ACHN (cell line): Measurements from ENCODE around the gene CLCF1.
"Not testable (repeated sequence)": the region's sequence is repeated elsewhere in the genome, so short reads cannot be mapped to it uniquely, and the experiment has no call there.

Experiments used
- DNase-seq: peaks from one replicate; pipeline ENCODE4 v3.0.0-alpha.2; 2015
- in situ Hi-C: cut with HindIII; loops from 2 replicates; pipeline ENCODE4 v1.10.0; 2017; ENCODE audit warnings: low sequenced_read_pairs, low pct_ligation_motif_present, low pct_unique_long_range_greater_than_20kb

Gene CLCF1

GRCh38 chr11:67409781-67410368 lies 36.5 kb upstream of the CLCF1 start:
- in situ Hi-C loops = no loop called here
- DNase-seq = no peak

GRCh38 chr11:67409261-67409666 lies 35.9 kb upstream of the CLCF1 start:
- no peak for DNase-seq
- in situ Hi-C loops = no loop called here

DNA sequence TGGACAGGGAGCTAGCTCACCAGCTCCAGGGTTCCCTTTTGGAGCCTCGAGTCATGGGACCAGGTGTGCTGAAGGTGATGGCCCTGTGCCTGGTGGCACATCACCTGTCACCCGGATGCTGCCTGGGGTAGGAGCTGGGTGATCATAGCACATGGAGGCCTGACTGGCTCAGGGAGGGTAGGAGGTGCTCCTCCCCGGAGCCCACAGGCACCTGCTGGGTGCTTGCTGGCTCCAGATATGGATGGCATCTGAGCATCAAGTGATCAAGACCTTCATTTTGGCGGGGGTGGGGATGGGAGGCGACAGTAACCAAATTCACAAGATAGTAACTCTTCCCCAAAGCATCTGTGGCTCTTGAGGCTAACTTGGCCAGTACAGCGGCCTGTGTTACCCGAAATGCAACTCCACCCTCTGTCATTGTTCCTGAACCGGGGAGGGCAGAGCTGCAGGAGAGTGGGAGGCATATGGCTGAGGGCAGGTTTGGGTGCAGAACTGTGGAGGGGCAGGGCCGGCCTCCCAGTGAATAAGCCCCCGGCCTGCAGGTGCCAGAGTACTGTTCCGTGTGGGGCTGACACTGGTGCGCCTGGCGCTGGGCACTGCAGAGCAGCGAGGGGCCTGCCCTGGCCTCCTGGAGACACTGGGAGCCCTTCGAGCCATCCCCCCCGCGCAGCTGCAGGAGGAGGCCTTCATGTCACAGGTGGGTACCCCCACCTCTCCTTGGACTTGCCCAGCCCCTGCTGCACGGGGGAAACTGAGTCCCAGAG lies 35.2 kb upstream of the CLCF1 start:
- in situ Hi-C loops = no loop called here
- DNase-seq = no peak

DNA sequence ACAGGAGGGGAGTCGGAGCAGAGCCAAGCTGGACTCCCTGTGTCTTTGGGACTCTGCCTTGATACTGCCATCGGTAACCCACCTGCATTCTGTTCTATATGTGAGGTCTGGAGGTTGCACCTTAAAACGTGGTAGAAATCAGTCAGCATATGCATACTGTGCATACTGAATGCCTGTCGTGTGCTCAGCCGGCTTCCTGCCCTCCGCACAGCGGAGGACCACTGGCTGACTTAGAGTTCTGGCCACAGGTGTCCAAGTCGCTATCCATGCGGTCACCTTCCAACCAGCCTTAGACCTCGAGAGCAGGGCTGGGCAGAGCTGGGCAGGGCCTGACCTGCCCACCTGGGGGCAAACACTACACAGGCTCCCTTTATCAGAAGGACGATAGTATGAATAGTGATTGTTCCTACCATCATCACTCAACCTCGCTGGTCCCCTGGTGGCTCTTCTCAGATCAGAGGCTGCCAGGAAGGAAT lies 34.3 kb upstream of the CLCF1 start:
- DNase-seq = no peak
- in situ Hi-C loops = no loop called here

DNA sequence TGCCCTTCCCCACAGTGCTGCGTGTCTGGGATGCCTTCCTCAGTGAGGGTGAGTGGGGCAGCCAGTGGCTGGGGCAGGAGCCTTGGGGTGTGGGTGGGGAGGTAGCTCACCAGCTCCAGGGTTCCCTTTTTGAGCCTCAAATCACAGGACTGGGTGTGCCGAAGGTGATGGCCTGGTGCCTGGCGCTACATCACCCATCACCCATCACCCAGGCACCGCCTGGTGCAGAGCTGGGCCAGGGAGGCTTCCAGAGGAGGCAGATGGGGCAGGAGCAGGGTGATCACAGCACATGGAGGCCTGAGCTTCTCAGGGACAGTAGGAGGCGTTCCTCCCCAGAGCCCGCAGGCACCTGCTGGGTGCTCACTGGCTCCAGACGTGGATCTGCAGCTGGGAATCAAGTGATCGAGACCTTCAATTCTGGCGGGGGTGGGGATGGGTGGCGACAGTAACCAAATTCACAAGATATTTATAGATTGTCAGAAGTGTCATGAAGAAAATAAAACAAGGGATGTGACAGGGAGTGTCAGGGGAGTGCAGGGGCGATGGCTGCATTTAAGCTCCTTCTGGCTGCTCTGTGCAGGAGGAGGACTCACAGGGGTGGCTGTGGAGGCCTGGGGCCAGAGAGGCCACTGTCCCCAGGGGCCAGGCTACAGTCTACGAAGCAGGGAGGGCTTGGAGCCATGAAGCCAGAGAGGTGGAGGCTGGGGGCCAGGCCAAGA lies 33.7 kb upstream of the CLCF1 start:
- in situ Hi-C loops = no loop called here
- no peak for DNase-seq

- DNase-seq = no peak
- in situ Hi-C loops = no loop called here
These were observed 33.1 kb upstream of the CLCF1 start for GRCh38 chr11:67406420-67406968.

GRCh38 chr11:67405688-67406339 lies 32.4 kb upstream of the CLCF1 start:
- in situ Hi-C loops = no loop called here

DNA sequence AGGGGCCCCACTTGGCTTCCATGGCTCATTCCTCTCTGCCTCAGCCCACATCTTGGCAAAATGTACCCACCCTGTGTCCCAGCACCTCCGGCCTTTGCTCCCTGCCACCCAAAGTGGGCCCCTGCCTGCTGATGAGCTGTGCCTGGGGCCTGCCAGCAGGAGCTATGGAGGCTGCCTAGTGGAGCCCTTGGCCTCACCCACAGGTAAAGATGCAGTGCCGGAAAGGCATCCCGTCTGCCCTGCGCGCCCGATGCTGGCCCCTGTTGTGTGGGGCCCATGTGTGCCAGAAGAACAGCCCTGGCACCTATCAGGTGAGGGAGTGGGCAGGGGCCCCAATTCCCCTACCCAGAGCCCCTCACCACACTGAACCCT lies 31.8 kb upstream of the CLCF1 start:
- no peak for DNase-seq
- in situ Hi-C loops = no loop called here

More at GRCh38 chr11:67405688-67406339, 32.4 kb upstream of the CLCF1 start:
- no peak for DNase-seq

GRCh38 chr11:67404515-67405195 lies 31.3 kb upstream of the CLCF1 start:
- in situ Hi-C loops = no loop called here
- DNase-seq = no peak

DNA sequence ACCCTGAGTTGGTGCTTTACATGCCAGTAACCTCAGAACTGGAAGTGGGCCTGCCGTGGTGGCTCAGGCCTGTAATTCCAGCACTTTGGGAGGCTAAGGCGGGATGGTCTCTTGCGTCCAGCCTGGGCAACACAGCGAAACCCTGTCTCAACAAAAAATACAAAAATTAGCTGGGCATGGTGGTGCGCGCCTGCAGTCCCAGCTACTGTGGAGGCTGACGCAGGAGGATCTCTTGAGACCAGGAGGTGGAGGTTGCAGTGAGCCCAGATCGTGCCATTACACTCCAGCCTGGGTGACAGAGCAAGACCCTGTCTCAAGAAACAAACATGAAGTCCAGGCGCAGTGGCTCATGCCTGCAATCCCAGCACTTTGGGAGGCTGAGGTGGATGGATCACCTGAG lies 29.7 kb upstream of the CLCF1 start:
- in situ Hi-C loops, DNase-seq: not testable (repeated sequence)

GRCh38 chr11:67402192-67402839 lies 28.9 kb upstream of the CLCF1 start:
- DNase-seq, in situ Hi-C loops: not testable (repeated sequence)

GRCh38 chr11:67401495-67402191 lies 28.2 kb upstream of the CLCF1 start, which contains the start of gene PPP1CA:
TSS of gene PPP1CA (minus strand) at chr11:67401858. CDS start at chr11:67401782, 76 bp downstream.
- peak; percentile 81 for DNase-seq
- in situ Hi-C loops = no loop called here

DNA sequence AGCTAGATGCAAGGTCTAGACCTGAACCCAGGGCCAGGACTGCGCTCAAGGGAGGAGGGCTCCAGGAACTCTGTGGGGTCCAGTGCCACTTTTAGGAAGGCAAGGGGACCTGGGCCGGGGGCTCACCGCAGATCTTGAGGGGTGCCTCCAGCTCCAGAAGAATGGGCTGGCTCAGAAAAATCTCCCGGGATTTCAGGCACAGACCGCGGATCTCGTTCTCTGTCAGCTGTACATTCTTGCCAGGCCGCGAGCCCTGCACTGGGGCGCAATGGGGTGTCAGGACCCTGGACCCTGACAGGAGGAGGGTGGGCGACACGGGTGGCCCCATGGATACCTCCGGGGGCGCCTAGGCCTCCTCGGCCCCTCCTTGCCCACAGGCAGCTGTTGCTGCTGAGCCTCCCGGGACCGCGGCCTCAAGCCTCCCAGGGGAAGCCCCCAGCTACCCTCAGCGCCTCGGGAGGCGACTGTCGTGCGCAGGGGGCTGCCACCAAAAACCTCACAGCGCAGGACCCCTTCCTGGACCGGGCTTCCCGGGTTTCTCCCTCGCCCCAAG lies 27.6 kb upstream of the CLCF1 start:
- no peak for DNase-seq
- in situ Hi-C loops = no loop called here

- DNase-seq = no peak
- in situ Hi-C loops = no loop called here
These were observed 27.0 kb upstream of the CLCF1 start for GRCh38 chr11:67400251-67400941.

DNA sequence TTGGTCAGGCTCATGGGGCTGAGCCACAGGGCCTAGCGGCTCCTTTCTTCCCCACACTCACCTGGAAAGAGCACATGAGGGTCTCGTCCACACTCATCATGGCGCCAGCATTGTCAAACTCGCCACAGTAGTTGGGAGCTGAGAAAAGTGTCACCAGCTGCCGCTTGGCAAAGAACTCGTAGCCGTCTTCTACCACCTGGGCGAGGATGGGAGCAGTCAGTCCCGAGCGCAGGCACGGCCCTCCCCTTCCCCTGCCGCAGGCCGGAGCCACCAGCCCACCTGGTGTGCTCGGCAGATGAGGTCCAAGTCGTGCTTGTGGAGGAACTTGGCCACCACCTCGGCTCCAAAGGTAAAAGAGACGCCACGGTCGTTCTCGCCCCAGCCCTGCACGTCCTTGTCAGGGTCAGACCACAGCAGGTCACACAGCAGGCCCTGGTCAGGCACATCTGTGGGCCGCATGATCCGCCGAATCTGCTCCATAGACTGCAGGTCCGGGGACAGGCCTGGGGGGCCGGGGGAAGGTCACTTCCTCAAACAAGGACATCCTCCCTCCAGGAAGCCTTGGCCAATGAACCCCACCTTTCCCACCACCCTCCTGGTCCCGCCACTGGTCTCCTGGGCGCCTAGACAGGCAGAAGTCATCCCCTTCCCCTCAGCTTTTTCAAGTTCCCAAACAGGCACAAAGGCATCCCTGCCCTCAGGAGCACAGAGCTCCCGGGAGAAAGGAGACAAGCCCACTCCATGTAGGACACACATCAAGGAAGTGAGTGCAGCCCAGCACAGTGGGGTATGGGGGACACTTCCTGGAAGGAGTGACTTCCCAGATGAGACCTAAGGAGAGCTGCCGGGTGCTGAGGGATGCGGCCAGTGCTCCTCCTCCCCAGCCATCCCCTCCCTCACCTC lies 25.5 kb upstream of the CLCF1 start:
- in situ Hi-C loops = no loop called here
- DNase-seq = no peak
